ENCODE results near the gene KCNV2.

KCNV2 gene

GRCh38 chr9:2761424-2761823, 44.1 kb downstream of the KCNV2 start:
- no peak for DNase-seq

GRCh38 chr9:2764353-2764752, 47.0 kb downstream of the KCNV2 start:
- peak; percentile 6 to 24 for DNase-seq

DNA sequence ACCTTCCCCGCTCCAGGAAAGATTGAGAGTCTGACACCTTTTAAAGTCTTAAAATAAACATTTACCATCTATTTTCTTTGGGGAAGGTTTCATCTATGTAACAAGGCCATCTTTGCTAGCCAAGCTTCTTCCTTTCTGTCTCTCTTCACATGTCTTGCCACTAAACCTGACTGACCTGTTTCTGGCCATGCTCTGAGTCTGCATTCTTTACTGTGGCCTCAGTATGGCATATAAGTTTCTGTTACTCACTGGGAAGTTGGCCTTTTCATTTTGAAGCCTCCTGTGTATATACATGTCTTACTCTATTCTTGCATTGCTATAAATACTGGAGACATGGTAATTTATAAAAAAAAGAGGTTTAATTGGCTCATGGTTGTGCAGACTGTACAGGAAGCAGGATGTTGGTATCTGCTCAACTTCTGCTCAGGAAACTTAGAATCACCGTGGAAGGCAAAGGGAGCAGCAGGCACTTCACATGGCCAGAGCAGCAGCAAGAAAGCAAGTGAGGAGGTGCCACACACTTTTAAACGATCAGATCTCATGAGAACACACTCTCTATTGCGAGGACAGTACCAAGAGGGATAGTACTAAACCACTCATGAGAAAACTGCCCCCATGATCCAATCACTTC, 48.1 kb downstream of the KCNV2 start:
- no peak for DNase-seq

DNA sequence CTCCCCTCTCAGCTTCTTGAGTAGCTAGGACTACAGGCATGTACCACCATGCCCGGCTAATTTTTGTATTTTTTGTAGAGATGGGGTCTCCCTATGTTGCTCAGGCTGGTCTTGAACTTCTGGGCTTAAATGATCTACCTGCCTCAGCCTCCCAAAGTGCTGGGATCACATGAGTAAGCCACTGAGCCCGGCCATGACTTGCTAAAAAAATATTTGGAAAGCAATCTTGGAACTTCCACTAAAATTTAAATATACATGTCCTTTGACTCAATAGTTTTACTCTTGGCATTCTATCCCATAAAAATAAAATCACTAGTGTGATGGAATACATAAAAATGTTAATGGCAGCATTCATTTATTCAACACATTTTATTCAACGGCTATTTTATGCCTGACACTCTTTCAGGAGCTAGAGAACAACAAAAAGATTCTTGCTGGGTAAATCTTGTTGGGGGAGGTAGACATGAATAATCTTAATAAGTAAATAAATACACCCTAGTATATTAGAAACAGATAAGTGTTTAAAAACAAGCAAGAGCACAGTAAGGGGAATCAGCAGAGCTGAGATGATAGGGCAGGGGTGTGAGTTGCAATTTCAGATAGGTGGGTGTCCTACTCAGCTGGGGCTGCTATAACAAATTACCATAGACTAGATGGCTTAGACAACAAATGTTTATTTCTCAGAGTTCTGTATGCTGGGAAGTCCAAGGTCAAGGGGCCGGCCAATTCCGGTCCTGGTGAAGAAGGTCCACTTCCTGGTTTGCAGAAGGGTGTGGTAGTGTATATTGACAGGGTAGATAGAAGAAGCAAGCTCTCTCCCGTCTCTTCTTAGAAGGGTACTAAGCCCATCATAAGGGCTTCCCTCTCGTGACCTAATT, 50.7 kb downstream of the KCNV2 start:
- DNase-seq, result no peak

DNA sequence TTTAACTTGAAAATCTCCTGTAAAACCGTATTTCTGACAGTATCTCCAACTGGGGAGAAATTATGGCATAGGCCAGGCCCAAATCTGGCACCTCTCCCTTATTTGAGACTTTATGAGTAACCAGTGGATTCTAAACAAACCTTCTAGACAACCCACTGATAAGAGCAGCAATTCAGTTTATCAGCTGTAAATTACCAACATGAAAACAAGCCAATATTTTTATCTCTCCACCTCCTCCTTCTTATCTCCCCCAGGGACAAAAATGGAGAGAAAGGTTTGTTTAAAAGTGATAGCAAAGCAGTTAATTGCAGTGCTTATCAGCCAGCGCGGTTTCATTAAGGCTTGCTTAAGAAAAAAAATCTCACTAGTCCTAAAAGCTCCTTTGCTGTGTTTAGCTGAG, 53.8 kb downstream of the KCNV2 start:
- DNase-seq, result no peak

- no peak for DNase-seq
These were observed 54.4 kb downstream of the KCNV2 start for GRCh38 chr9:2771661-2772060.

GRCh38 chr9:2777454-2777853, 60.1 kb downstream of the KCNV2 start:
- DNase-seq, result no peak

GRCh38 chr9:2778816-2779215, 61.5 kb downstream of the KCNV2 start:
- no peak for DNase-seq

Data from activated CD4-positive, alpha-beta T cell treated with anti-CD3 and anti-CD28 coated beads, Interleukin-2, amount 50 U/mL, for 48 hours (primary cell).